Peyer's patch (tissue), 4 donors: ENCODE results near the gene HYAL1. TPM values are rescaled to one million over a fixed set of nuclear protein-coding genes. Genes with fewer than 3 reads are reported as not detected.
A peak's percentile ranks its signal among the peaks of the same experiment; 100 is the strongest.

Experiments used
- DNase-seq, 3 donors: peaks; one replicate each; pipeline ENCODE4 v3.0.0-alpha.2; 2017 to 2019
- H3K27ac ChIP-seq, 4 donors: fragments of 200-600 bp; sonication (generic); one replicate each; pipeline ENCODE4 v1.5.1; 2016 to 2019
- H3K27me3 ChIP-seq, 2 donors: fragments of 200-600 bp; sonication (generic); one replicate each; pipeline ENCODE4 v1.5.1; 2019
- H3K36me3 ChIP-seq, 3 donors: fragments of 200-600 bp; sonication (generic); one replicate each; pipeline ENCODE4 v1.5.1; 2016 to 2019
- H3K4me1 ChIP-seq, 4 donors: fragments of 200-600 bp; sonication (generic); one replicate each; pipeline ENCODE4 v1.5.1; 2016 to 2019
- H3K4me3 ChIP-seq, 4 donors: fragments of 200-600 bp; sonication (generic); 1 replicate in 3 of 4; 2 replicates in 1 of 4; pipeline ENCODE4 v1.5.1; 2016 to 2019; ENCODE audit warnings: mild to moderate bottlenecking in 1 of 4
- H3K9me3 ChIP-seq, 4 donors: fragments of 200-600 bp; sonication (generic); one replicate each; pipeline ENCODE4 v1.5.1; 2016 to 2019; ENCODE audit warnings: mild to moderate bottlenecking in 1 of 4
- CTCF ChIP-seq, 6 experiments: fragments of 450-650 bp in 4 of 6; fragments of 200-600 bp in 2 of 6; sonication (generic) in 1 of 6; IDR thresholded peaks; one replicate each; pipeline ENCODE4 v1.5.1; 2017 to 2019; ENCODE audit warnings: antibody characterized with exemption in 6 of 6, mild to moderate bottlenecking in 3 of 6, moderate library complexity in 1 of 6
- POLR2A ChIP-seq, 2 donors: fragments of 450-650 bp; IDR thresholded peaks; one replicate each; pipeline ENCODE4 v1.5.1; 2017; ENCODE audit warnings: antibody characterized with exemption in 2 of 2, mild to moderate bottlenecking in 2 of 2, moderate library complexity in 2 of 2
- total RNA-seq, 4 donors: library from RNA; depleted of rRNA; stranded (reverse); fragments of >200 nt; gene quantifications; one replicate each; pipeline ENCODE4 v1.1.0, GENCODE V29; 2016

Gene HYAL1
- total RNA-seq, 4 donors from 2014 or later = 1.2 to 5.1 (median 4.6) TPM

- Histone ChIP-seq H3K27me3 (no peaks in the 10 kb centered on the region), H3K4me1 (peaks cover 7 to 38% (median 16%) of the 10 kb centered on the region in 4 donors), H3K27ac (peak overlapping the region; percentile 86 to 96 (median 92)), H3K36me3 (peaks cover 0 to 38% (median 0%) of the 10 kb centered on the region in 3 donors), H3K4me3 (peak overlapping the region; percentile 56 to 65 (median 61)), H3K9me3 (peaks cover 0 to 7% (median 0%) of the 10 kb centered on the region in 4 donors)
- TF ChIP-seq CTCF (IDR thresholded peaks at IDR 0.05) (peak; percentile 94 to 100 (median 99)), POLR2A (IDR thresholded peaks at IDR 0.05) (peak; percentile 25 to 52)
- DNase-seq = peak; percentile 87 to 96 (median 96)
Observed at GRCh38 chr3:50260027-50260941, 43.1 kb downstream of the HYAL1 start.

GRCh38 chr3:50259432-50260026 lies 43.8 kb downstream of the HYAL1 start:
- Histone ChIP-seq H3K4me3 (peak overlapping the region in 3 of 4 donors; percentile 56 to 65 (median 62)), H3K27ac (peak overlapping the region; percentile 86 to 96 (median 92)), H3K4me1 (peaks cover 6 to 38% (median 13%) of the 10 kb centered on the region in 4 donors), H3K9me3 (peaks cover 0 to 7% (median 0%) of the 10 kb centered on the region in 4 donors), H3K27me3 (no peaks in the 10 kb centered on the region), H3K36me3 (peaks cover 0 to 45% (median 0%) of the 10 kb centered on the region in 3 donors)
- no peak for DNase-seq
- TF ChIP-seq POLR2A (IDR thresholded peaks at IDR 0.05) (no peak), CTCF (IDR thresholded peaks at IDR 0.05) (no peak)

- H3K27ac ChIP-seq = peak overlapping the region in 3 of 4 donors; percentile 92 to 96 (median 92)
- peaks cover 0 to 7% (median 0%) of the 10 kb centered on the region in 4 donors for H3K9me3 ChIP-seq
- TF ChIP-seq CTCF (IDR thresholded peaks at IDR 0.05) (no peak), POLR2A (IDR thresholded peaks at IDR 0.05) (no peak)
- H3K4me1 ChIP-seq = peaks cover 6 to 38% (median 13%) of the 10 kb centered on the region in 4 donors
- no peaks in the 10 kb centered on the region for H3K27me3 ChIP-seq
- DNase-seq = no peak
- H3K4me3 ChIP-seq = no peak overlapping the region
- H3K36me3 ChIP-seq = peaks cover 0 to 48% (median 0%) of the 10 kb centered on the region in 3 donors
Observed at GRCh38 chr3:50258979-50259378, 44.4 kb downstream of the HYAL1 start.

- Histone ChIP-seq H3K4me1 (peaks cover 6 to 42% (median 13%) of the 10 kb centered on the region in 4 donors), H3K4me3 (no peak overlapping the region), H3K27me3 (no peaks in the 10 kb centered on the region), H3K27ac (peak overlapping the region in 1 of 4 donors; percentile 92), H3K36me3 (peaks cover 0 to 55% (median 0%) of the 10 kb centered on the region in 3 donors), H3K9me3 (peaks cover 0 to 7% (median 0%) of the 10 kb centered on the region in 4 donors)
- no peak for TF ChIP-seq POLR2A (IDR thresholded peaks at IDR 0.05)
- TF ChIP-seq CTCF (IDR thresholded peaks at IDR 0.05) = no peak
- no peak for DNase-seq
Observed at GRCh38 chr3:50258029-50258680, 45.2 kb downstream of the HYAL1 start.
